Measurements from ENCODE around the gene ARFGAP3.
A peak's percentile ranks its signal among the peaks of the same experiment; 100 is the strongest.

Gene ARFGAP3

GRCh38 chr22:42816336-42816735 lies 40.7 kb downstream of the ARFGAP3 start:
- no peak for DNase-seq

DNA sequence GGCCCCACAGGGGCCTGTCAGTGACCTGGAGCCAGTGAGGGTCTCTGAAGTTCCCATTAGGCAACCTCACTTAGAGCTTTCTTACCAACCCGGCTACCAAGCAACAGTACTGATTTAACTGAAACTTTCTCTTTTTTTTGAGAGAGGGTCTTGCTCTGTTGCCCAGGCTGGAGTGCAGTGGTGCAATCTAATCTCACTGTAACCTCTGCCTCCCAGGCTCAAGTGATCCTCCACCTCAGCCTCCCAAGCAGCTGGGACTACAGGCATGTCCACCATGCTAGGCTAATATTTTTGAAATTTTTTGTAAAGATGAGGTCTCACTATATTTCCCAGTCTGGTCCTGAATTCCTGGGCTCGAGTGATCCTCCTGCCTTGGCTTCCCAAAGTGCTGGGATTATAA lies 42.5 kb downstream of the ARFGAP3 start:
- no peak for DNase-seq

- no peak for DNase-seq
Observed at GRCh38 chr22:42814215-42814614, 42.9 kb downstream of the ARFGAP3 start.

- DNase-seq, result no peak
Observed at GRCh38 chr22:42813501-42813900, 43.6 kb downstream of the ARFGAP3 start.

GRCh38 chr22:42811459-42811858 lies 45.6 kb downstream of the ARFGAP3 start:
- DNase-seq, result no peak

DNA sequence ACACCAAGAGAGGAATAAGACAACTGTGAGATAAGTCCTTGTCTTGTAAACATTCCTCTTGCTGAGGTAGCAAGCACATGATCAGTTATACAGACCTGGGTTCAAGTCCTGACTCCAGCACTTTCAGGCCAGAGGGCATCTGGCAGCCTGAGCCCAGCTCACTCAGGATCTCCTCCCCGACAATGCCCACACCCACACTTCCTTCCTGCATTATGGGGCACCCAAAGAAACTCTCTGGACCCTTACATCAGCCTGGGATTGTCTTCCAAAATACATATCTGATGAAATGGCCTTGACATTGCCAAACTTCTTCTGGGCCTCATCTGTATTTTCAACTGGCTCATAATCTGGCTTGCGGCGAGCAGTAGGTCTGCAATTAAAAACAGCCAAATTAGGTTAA lies 48.6 kb downstream of the ARFGAP3 start:
- DNase-seq, result peak; percentile 37

- no peak for DNase-seq
Observed at GRCh38 chr22:42807185-42807584, 49.9 kb downstream of the ARFGAP3 start.

- no peak for DNase-seq
Observed at GRCh38 chr22:42805998-42806830, 50.9 kb downstream of the ARFGAP3 start.

DNA sequence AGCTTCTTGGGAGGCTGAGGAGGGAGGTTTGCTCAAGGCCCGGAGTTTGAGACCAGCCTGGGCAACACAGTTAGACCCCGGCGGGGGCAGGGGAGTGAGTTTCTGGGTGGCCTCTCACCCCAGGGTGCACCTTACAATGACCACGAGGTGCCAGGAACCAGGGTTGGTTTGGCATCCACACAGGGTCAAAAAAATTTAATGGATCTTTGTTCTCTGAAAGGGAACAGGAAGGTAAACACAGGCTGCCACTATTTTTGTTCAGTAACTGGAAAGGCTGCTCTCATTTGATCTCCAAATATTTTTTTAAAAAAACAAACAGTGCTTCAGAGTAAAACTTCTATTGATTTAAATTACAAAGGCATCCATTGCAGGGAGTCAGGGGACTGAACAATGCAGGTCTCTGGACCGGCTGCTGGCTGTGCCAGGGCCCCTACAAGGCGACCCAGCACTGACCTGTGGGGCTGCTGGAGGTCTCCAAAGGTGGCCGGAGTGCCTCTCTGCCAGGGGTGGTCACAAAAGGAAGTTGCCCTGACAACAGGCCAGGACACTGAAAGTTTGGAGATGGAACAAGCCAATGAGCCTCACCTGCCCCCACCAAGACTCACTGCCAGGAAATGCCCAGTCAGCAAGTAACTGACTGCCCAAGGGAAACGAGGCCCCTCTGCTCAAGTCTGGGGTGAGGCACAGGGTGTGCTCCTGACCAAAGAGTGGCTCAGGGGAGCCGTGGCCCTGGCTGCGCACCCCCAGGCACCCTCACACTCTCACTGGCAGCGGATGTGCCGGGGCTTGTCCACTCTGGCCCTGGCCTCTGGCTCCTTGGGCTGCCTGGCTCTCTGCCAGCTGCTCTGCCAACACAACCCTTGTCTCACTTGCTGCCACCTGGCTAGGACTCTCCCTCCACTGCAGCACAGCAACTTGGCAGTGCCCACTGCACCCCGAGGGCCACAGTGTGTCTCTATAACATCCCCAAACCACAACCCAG lies 51.8 kb downstream of the ARFGAP3 start:
- DNase-seq, result no peak

DNA sequence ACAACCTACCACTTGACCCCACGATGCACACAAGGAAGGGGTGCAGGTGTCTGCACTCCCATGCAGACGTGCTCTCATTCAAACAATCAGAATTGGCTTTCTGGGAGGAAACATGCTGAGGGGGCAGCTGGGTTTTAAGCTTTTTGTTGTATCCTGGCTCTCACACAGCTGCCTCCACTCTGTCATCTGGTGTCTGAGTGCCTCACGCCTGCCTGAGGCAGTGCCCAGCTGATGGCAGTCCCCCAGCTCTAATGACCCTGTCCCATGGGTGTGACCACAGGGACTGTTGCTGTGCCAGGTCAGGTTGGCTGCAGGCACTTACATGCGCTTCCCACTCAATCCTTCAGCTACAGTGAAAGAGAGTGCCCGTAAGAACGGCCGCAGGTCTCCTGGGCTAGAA lies 53.7 kb downstream of the ARFGAP3 start:
- no peak for DNase-seq

DNA sequence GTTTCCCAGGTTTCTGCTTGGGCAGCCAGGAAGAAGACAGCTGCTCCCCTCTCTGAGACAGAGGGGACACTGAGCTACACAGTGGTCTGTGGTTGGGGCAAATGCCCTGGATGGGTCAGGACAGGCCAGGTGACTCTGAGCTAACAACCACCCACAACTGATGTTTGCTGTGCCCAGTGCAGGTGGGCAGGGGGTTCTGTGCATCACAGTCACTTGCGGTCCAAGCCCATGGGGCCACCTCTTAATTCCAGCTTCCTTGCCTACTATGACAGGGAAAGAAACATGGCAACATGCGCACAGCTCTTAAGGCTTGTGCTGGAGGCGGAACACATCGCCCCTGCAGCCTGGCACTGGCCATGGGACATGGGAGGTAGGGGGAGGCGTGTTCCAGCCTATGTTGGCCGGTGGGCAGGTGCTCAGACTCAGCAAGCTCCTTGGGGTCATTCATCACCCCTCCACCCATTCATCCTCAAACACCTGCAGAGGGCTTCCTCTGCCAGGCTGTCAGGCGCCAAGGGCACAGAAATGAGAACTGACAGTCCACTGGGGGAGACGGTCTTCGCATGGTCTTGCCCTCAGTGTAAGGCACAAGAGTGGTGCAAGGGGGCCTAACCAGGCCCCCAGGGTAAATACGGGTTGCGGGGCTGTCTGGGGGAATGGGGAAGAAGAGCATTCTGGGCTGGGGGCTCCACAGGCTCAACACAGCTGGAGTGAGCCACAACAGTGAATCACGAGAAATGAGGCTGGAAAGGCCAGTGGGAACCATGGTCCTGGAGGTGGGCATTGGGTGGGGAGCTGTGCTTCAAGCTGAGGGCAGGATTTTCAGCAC lies 55.6 kb downstream of the ARFGAP3 start:
- DNase-seq, result no peak

- no peak for DNase-seq
Observed at GRCh38 chr22:42800451-42801251, 56.4 kb downstream of the ARFGAP3 start.

- no peak for DNase-seq
Observed at GRCh38 chr22:42799461-42800405, 57.3 kb downstream of the ARFGAP3 start.

GRCh38 chr22:42799061-42799460 lies 58.0 kb downstream of the ARFGAP3 start:
- no peak for DNase-seq

GRCh38 chr22:42797011-42797410 lies 60.1 kb downstream of the ARFGAP3 start:
- DNase-seq, result peak; percentile 48

DNA sequence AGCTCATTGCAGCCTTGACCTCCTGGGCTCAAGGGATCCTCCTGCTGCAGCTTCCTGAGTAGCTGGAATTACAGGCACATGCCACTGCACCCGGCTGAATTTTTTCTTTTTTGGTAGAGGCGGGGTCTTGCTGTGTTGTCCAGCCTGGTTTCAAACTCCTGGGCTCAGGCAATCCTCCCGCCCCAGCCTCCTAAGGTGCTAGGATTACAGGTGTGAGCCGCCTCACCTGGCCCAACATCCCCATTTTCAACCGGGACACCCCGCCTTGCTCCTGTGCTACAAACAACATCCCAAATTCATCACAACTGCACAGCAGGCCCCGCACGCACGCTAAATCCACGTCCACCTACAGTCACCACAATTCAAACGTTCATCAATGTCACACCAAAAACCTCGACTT lies 61.0 kb downstream of the ARFGAP3 start:
- no peak for DNase-seq

DNA sequence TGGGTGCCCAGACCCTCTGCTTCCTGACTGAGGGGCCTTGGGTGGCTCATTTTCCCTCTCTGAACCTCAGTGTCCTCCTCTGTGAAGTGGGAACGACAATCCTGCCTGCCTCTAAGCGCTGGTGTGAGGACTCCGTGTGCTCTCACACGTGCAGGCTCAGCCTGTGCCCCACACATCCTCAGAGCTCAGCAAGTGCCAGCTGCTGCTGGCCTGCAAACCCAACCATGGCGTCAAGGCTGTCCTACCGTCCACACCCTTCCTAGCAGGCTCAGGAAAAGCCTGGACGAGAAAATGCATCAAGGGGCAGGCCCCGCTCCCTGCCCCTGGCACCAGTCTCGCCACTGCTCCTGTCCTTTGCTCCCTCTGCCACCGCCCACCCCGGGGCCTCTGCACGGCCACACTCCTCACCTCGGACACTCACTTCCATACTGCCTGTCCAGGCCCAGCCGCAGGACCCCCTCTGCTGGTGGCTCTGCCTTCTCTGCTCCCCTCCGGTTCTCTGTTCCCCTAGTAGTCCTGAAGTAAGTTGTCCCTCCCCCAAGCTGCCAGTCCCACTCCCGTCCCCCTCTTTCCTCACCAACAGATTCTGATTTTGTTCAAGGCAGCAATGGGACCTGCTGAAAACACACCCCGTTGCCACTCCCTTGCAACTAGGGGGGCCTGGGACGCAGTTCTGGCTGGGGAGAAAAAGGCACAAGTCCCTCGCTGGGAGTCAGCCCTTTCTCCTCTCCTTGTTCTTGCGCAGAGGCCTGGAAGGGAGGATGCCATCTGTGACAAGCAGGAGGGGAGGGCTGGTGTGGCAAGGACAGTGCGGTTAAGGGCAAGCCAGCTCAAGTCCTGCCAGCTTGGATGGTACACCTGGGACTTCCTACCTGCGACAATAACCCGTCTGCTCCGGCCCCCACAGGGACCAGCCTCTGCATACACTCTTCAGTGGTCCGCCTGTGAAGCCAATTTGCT lies 62.2 kb downstream of the ARFGAP3 start:
- DNase-seq, result no peak

- no peak for DNase-seq
Observed at GRCh38 chr22:42793848-42794405, 63.1 kb downstream of the ARFGAP3 start.
